ENCODE results near the gene FRAS1.

GRCh38 chr4:78356251-78356786 lies 299.2 kb downstream of the FRAS1 start:
- no peak for TF ChIP-seq REST (IDR thresholded peaks at IDR 0.05; ENCODE audit: insufficient read depth in 1 of 2, low read depth in 2 of 2, low read length in 1 of 2)
- TF ChIP-seq CTCF (IDR thresholded peaks at IDR 0.05): no peak
- no peak for TF ChIP-seq POLR2AphosphoS5 (IDR thresholded peaks at IDR 0.05; ENCODE audit: low read depth, low read length)
- TF ChIP-seq SIN3A (IDR thresholded peaks at IDR 0.05; ENCODE audit: borderline replicate concordance, insufficient read depth, low read depth, low read length): no peak
- TF ChIP-seq TCF7L2 (IDR thresholded peaks at IDR 0.05; ENCODE audit: low read depth, low read length): no peak

Data from Panc1 (cell line).